ENCODE data around the gene ITPR3.

The ITPR3 gene

DNA sequence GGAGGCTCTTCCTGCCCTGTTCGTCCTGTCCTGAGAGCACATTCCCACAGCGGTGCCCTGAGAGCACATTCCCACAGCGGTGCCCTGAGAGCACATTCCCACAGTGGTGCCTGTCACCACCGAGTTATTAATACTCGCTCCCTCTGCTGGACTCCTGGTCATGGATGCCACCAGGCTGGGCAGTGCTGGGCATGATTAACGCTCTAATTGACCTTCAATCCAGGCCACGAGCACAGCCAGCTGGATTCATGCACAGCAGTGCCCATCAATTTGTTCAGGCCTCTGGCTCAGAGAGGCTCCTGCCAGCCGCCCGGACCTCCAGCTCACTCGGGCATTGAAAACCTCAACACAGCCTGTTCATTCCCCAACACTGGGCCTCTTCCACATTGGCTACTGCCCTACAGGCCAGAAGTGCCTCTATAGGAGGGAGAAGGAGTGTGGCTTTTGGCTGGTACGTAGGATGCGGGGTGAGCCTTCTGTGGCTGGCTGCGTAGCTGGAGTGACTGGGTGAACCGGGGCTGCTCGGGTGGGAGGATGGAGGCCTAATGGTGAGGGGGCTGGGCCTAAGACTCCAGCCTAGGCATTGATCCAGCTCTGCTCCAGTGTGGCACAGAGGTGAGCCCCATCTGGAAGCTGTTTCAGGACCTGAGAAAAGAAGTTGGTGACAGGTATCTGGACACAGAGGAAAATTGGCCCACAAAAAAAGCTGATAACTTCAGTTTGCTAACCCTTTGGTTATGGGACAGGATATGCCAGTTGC is 116.3 kb downstream of the ITPR3 start:
- Histone ChIP-seq H3K9me3 (no peaks in the 10 kb centered on the region), H3K4me1 (no peaks in the 10 kb centered on the region), H3K27me3 (no peaks in the 10 kb centered on the region), H3K4me3 (ENCODE audit: low read depth, low read length) (no peak overlapping the region), H3K36me3 (no peaks in the 10 kb centered on the region)
- TF ChIP-seq, protein P1, sequence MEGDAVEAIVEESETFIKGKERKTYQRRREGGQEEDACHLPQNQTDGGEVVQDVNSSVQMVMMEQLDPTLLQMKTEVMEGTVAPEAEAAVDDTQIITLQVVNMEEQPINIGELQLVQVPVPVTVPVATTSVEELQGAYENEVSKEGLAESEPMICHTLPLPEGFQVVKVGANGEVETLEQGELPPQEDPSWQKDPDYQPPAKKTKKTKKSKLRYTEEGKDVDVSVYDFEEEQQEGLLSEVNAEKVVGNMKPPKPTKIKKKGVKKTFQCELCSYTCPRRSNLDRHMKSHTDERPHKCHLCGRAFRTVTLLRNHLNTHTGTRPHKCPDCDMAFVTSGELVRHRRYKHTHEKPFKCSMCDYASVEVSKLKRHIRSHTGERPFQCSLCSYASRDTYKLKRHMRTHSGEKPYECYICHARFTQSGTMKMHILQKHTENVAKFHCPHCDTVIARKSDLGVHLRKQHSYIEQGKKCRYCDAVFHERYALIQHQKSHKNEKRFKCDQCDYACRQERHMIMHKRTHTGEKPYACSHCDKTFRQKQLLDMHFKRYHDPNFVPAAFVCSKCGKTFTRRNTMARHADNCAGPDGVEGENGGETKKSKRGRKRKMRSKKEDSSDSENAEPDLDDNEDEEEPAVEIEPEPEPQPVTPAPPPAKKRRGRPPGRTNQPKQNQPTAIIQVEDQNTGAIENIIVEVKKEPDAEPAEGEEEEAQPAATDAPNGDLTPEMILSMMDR (IDR thresholded peaks at IDR 0.05; ENCODE audit: low read depth, low read length) = no peak
- DNase-seq = no peak

DNA sequence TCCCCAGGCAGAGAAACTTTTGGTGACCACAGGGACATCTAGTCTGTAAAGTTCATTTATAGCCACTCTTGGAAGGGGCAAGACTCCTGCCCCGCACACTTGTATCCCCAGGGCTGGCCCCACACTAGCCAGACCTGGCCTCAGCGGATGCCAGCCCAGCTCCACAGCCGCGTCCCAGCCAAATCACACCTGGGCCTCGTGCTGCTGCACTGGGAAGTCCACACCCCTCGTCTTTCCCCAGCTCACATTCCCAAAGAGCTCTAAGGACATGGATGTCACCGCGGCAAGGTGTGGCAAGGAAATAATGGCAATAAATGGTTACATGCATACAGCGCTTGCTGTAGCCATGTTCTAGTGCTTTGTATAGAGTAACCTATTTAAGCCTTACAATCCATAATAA is 117.0 kb downstream of the ITPR3 start:
- Histone ChIP-seq H3K36me3 (no peaks in the 10 kb centered on the region), H3K4me3 (ENCODE audit: low read depth, low read length) (no peak overlapping the region), H3K4me1 (no peaks in the 10 kb centered on the region), H3K9me3 (no peaks in the 10 kb centered on the region), H3K27me3 (no peaks in the 10 kb centered on the region)
- TF ChIP-seq, protein P1 (IDR thresholded peaks at IDR 0.05; ENCODE audit: low read depth, low read length) = no peak
- no peak for DNase-seq

DNA sequence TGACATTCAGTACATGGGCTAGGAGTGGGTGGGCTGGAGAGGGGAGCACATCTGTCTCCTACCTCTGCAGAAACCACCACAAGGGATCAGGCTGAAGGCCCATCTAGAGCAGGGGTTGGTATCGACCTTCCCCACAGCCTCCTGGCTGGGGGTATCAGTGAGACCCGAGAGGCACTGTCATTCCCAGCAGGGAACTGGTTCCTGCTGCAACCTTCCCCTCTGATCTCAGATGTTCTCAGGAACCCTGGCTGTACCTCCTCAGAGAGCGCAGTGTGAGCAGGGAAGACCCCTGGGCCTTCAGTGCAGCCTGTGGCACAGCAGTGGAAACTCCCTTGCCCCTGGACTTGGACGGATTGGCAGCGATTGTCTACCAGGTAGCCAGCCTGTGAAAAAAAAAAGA is 117.8 kb downstream of the ITPR3 start:
- TF ChIP-seq, protein P1 (IDR thresholded peaks at IDR 0.05; ENCODE audit: low read depth, low read length) = no peak
- DNase-seq = no peak

DNA sequence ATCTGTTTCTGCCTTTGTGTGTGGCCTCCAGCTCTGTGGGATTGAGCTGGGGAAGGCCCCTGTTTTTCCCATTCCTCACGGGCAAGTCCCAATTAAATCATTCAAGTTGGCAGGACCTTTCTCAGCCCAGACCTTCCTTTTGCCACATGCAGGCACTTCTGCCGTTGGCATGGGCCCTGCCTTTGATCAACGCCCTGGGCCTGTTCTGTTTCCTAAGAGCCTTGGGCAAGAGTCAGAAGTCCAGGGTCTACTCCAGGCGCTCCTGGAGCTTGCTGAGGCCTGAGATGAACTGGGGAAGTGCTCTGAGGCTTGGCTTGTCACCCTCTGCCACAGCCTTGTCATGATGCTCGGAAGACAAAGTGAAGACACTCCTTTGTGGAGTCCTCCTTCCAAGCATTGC is 118.4 kb downstream of the ITPR3 start:
- Histone ChIP-seq H3K4me1 (peaks cover 4% of the 10 kb centered on the region; the same call in 1 of the 2 replicates), H3K36me3 (no peaks in the 10 kb centered on the region), H3K27me3 (no peaks in the 10 kb centered on the region), H3K9me3 (no peaks in the 10 kb centered on the region), H3K4me3 (ENCODE audit: low read depth, low read length) (no peak overlapping the region)
- TF ChIP-seq, protein P1 (IDR thresholded peaks at IDR 0.05; ENCODE audit: low read depth, low read length) = no peak
- no peak for DNase-seq

More for the DNA sequence above, 117.8 kb downstream of the ITPR3 start:
- no peaks in the 10 kb centered on the region for H3K27me3 ChIP-seq
- H3K9me3 ChIP-seq = no peaks in the 10 kb centered on the region
- no peaks in the 10 kb centered on the region for H3K4me1 ChIP-seq
- H3K4me3 ChIP-seq (ENCODE audit: low read depth, low read length) = no peak overlapping the region
- no peaks in the 10 kb centered on the region for H3K36me3 ChIP-seq

DNA sequence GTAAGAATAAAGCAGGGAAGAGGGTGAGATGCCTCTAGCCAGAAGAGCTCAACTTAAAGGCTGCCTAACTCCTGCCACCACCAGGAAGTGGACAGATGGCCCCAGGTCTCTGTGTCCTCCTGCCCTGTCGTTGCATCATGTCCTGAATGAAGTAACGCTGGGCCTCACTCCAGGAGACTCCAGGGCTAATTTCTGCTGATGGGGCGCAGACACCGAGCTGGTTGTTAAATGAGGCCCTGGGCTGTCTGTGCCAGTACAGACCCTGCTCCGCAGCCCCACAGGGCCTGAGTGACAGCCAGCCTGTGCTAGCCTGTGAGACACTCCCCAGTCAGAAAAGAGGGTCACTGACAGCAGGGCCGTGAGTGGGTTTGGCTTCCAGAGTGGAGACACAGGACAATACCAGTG is 119.1 kb downstream of the ITPR3 start:
- H3K4me1 ChIP-seq = peaks cover 5% of the 10 kb centered on the region; the same call in 1 of the 2 replicates
- no peak for DNase-seq
- TF ChIP-seq, protein P1 (IDR thresholded peaks at IDR 0.05; ENCODE audit: low read depth, low read length) = no peak
- no peak overlapping the region for H3K4me3 ChIP-seq (ENCODE audit: low read depth, low read length)
- no peaks in the 10 kb centered on the region for H3K27me3 ChIP-seq
- no peaks in the 10 kb centered on the region for H3K9me3 ChIP-seq
- no peaks in the 10 kb centered on the region for H3K36me3 ChIP-seq

DNA sequence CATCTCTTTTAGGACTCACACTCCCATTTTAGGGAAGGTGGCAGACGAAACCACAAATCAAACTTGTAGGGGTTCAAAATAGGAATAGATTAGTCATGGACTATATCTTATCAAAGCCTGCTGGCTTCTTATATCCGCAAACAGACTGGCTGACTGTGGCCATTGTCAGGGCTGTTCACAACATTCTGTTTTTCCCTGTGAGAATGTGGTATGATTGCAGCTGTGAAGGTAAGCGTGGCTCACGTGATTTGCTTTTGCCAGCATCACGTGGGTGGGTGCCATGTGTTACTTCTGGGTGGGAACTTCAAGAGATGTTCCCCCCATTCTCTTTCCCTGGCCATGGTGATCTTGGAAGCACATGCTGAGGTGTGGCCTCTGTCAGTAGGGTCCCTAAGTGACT is 119.7 kb downstream of the ITPR3 start:
- Histone ChIP-seq H3K27me3 (no peaks in the 10 kb centered on the region), H3K4me1 (peaks cover 5% of the 10 kb centered on the region; the same call in 1 of the 2 replicates), H3K4me3 (ENCODE audit: low read depth, low read length) (no peak overlapping the region), H3K9me3 (no peaks in the 10 kb centered on the region), H3K36me3 (no peaks in the 10 kb centered on the region)
- DNase-seq = no peak
- TF ChIP-seq, protein P1 (IDR thresholded peaks at IDR 0.05; ENCODE audit: low read depth, low read length) = no peak

Data from BE2C (cell line).